H9 (cell line): Measurements from ENCODE around the gene RLBP1. TPM values are rescaled to one million over a fixed set of nuclear protein-coding genes. Genes with fewer than 3 reads are reported as not detected.

Experiments used
- DNase-seq: peaks from one replicate; pipeline ENCODE4 v3.0.0-alpha.2; 2017
- H2AFZ ChIP-seq: one replicate; pipeline ENCODE4 v1.6.1; 2013; ENCODE audit warnings: mild to moderate bottlenecking, low read length, control low read depth, moderate library complexity
- H2AK5ac ChIP-seq: 2 replicates; pipeline ENCODE4 v1.6.1; 2013; ENCODE audit warnings: low read length, control low read depth, mixed read lengths; ENCODE audit not compliant: insufficient read length
- H2BK120ac ChIP-seq: one replicate; pipeline ENCODE4 v1.6.1; 2013; ENCODE audit warnings: low read depth, mild to moderate bottlenecking, low read length, control low read depth, inconsistent platforms; ENCODE audit not compliant: poor library complexity, severe bottlenecking
- H2BK12ac ChIP-seq: 2 replicates; pipeline ENCODE4 v1.6.1; 2013; ENCODE audit warnings: low read length, control low read depth, mixed read lengths, low read depth; ENCODE audit not compliant: insufficient read length
- H2BK15ac ChIP-seq: 2 replicates; pipeline ENCODE4 v1.6.1; 2013; ENCODE audit warnings: low read depth, low read length, control low read depth
- H2BK20ac ChIP-seq: one replicate; pipeline ENCODE4 v1.6.1; 2013; ENCODE audit warnings: low read depth, mild to moderate bottlenecking, low read length, control low read depth, inconsistent platforms; ENCODE audit not compliant: poor library complexity, severe bottlenecking
- H2BK5ac ChIP-seq: 2 replicates; pipeline ENCODE4 v1.6.1; 2013; ENCODE audit warnings: low read length, control low read depth, mixed read lengths; ENCODE audit not compliant: insufficient read length
- H3K14ac ChIP-seq: 2 replicates; pipeline ENCODE4 v1.6.1; 2013; ENCODE audit warnings: low read length, control low read depth; ENCODE audit not compliant: insufficient read depth
- H3K18ac ChIP-seq: 2 replicates; pipeline ENCODE4 v1.6.1; 2013; ENCODE audit warnings: low read depth, mild to moderate bottlenecking, mixed read lengths, low read length, control low read depth; ENCODE audit not compliant: insufficient read length
- H3K23ac ChIP-seq: 2 replicates; pipeline ENCODE4 v1.6.1; 2013; ENCODE audit warnings: low read length, control low read depth, mixed read lengths, low read depth; ENCODE audit not compliant: insufficient read length
- H3K23me2 ChIP-seq: 2 replicates; pipeline ENCODE4 v1.6.1; 2013; ENCODE audit warnings: low read depth, mild to moderate bottlenecking, mixed read lengths, low read length, control low read depth; ENCODE audit not compliant: insufficient read length, poor library complexity, severe bottlenecking
- H3K27ac ChIP-seq: 2 replicates; pipeline ENCODE4 v1.5.1; 2013; ENCODE audit warnings: low read length, control low read depth, mixed read lengths, low read depth; ENCODE audit not compliant: insufficient read length
- H3K27me3 ChIP-seq: 2 replicates; pipeline ENCODE4 v1.6.1; 2013; ENCODE audit warnings: low read length, control low read depth, inconsistent platforms; ENCODE audit not compliant: insufficient read depth
- H3K4ac ChIP-seq: 2 replicates; pipeline ENCODE4 v1.6.1; 2013; ENCODE audit warnings: low read depth, mild to moderate bottlenecking, control low read depth, inconsistent platforms, low read length, moderate library complexity
- H3K4me1 ChIP-seq: 2 replicates; pipeline ENCODE4 v1.6.1; 2013; ENCODE audit warnings: low read length, control low read depth, inconsistent platforms; ENCODE audit not compliant: insufficient read depth
- H3K4me2 ChIP-seq: 2 replicates; pipeline ENCODE4 v1.6.1; 2013; ENCODE audit warnings: low read length, control low read depth, mixed read lengths; ENCODE audit not compliant: insufficient read length, insufficient read depth
- H3K56ac ChIP-seq: 2 replicates; pipeline ENCODE4 v1.6.1; 2013; ENCODE audit warnings: low read depth, mild to moderate bottlenecking, mixed read lengths, low read length, control low read depth; ENCODE audit not compliant: insufficient read length
- H3K79me1 ChIP-seq: 2 replicates; pipeline ENCODE4 v1.6.1; 2013; ENCODE audit warnings: low read depth, mild to moderate bottlenecking, moderate library complexity, low read length, control low read depth, inconsistent platforms; ENCODE audit not compliant: insufficient read depth, poor library complexity, severe bottlenecking
- H3K79me2 ChIP-seq: 2 replicates; pipeline ENCODE4 v1.6.1; 2013; ENCODE audit warnings: low read length, control low read depth, inconsistent platforms; ENCODE audit not compliant: insufficient read depth
- H3K9ac ChIP-seq: 2 replicates; pipeline ENCODE4 v1.6.1; 2013; ENCODE audit warnings: low read length, control low read depth, mixed read lengths; ENCODE audit not compliant: insufficient read length; ENCODE audit errors: extremely low read depth
- H3K9me3 ChIP-seq: one replicate; pipeline ENCODE4 v1.6.1; 2013; ENCODE audit warnings: low read depth, low read length, inconsistent platforms; ENCODE audit not compliant: control insufficient read depth
- H3T11ph ChIP-seq: one replicate; pipeline ENCODE4 v1.6.1; 2013; ENCODE audit warnings: mild to moderate bottlenecking, low read length, control low read depth, inconsistent platforms
- H4K20me1 ChIP-seq: one replicate; pipeline ENCODE4 v1.6.1; 2013; ENCODE audit not compliant: control insufficient read depth, insufficient read length, insufficient read depth
- H4K5ac ChIP-seq: 2 replicates; pipeline ENCODE4 v1.6.1; 2013; ENCODE audit warnings: low read depth, mild to moderate bottlenecking, mixed read lengths, low read length, control low read depth; ENCODE audit not compliant: insufficient read length
- H4K8ac ChIP-seq: replicated peaks from 2 replicates; pipeline ENCODE4 v1.6.1; 2013; ENCODE audit warnings: low read length, control low read depth, mixed read lengths, low read depth; ENCODE audit not compliant: insufficient read length
- H4K91ac ChIP-seq: 2 replicates; pipeline ENCODE4 v1.6.1; 2013; ENCODE audit warnings: low read depth, mild to moderate bottlenecking, moderate library complexity, mixed read lengths, low read length, control low read depth; ENCODE audit not compliant: insufficient read length
- H3K27ac Mint-ChIP-seq, 3 experiments: 2 replicates in 2 of 3; 3 replicates in 1 of 3; pipeline ENCODE4 v1.8.0; 2020 to 2021; ENCODE audit warnings: mixed read lengths in 3 of 3, mild to moderate bottlenecking in 1 of 3, moderate library complexity in 1 of 3
- H3K27me3 Mint-ChIP-seq: 2 replicates; pipeline ENCODE4 v1.8.0; 2021; ENCODE audit warnings: low read depth, mild to moderate bottlenecking, moderate library complexity, mixed read lengths
- H3K36me3 Mint-ChIP-seq, 3 experiments: 2 replicates in 2 of 3; 3 replicates in 1 of 3; pipeline ENCODE4 v1.8.0; 2020 to 2021; ENCODE audit warnings: low read depth in 3 of 3, mixed read lengths in 3 of 3; ENCODE audit not compliant: insufficient read depth in 1 of 3
- H3K4me1 Mint-ChIP-seq, 2 experiments: 2 replicates each; pipeline ENCODE4 v1.8.0; 2020; ENCODE audit warnings: mixed read lengths in 2 of 2
- H3K4me3 Mint-ChIP-seq, 2 experiments: 2 replicates in 1 of 2; 3 replicates in 1 of 2; pipeline ENCODE4 v1.8.0; 2020 to 2021; ENCODE audit warnings: mild to moderate bottlenecking in 2 of 2, mixed read lengths in 2 of 2, moderate library complexity in 1 of 2
- H3K9me3 Mint-ChIP-seq, 2 experiments: 2 replicates in 1 of 2; 3 replicates in 1 of 2; pipeline ENCODE4 v1.8.0; 2020; ENCODE audit warnings: mild to moderate bottlenecking in 2 of 2, mixed read lengths in 2 of 2, moderate library complexity in 1 of 2
- CTCF ChIP-seq: fragments of 200-600 bp; sonication (generic); conservative IDR thresholded peaks from 3 replicates; pipeline ENCODE4 v1.8.0; 2021; ENCODE audit warnings: antibody characterized with exemption, mild to moderate bottlenecking
- WGBS: extraction: QIAGEN DNeasy Blood & Tissue Kit; methylation state at CpG from one replicate; pipeline ENCODE4 v1.1.7; 2013; ENCODE audit warnings: missing lambda C conversion rate, low lambda C conversion rate, mixed read lengths; ENCODE audit not compliant: insufficient read length; ENCODE audit errors: extremely low coverage; 5-methylcytosine and 5-hydroxymethylcytosine counted together
- total RNA-seq: library from RNA; stranded (reverse); gene quantifications from 2 replicates; pipeline ENCODE4 v1.2.1, GENCODE V29; 2021

RLBP1 gene
- total RNA-seq, 1 experiment from 2014 or later, result not detected

- H2BK20ac ChIP-seq, result no peak overlapping the region
- Mint-ChIP-seq H3K27me3 (no peaks in the 10 kb centered on the region; the same call in 1 of the 2 replicates), H3K27ac (no peak overlapping the region), H3K4me1 (peaks cover 10 to 14% of the 10 kb centered on the region in 2 experiments), H3K36me3 (no peaks in the 10 kb centered on the region), H3K4me3 (no peak overlapping the region), H3K9me3 (no peaks in the 10 kb centered on the region)
- no peaks in the 10 kb centered on the region for H3K23me2 ChIP-seq
- no peak overlapping the region for H4K8ac ChIP-seq
- no peaks in the 10 kb centered on the region for H3K79me2 ChIP-seq
- no peak overlapping the region for H3T11ph ChIP-seq
- H2BK5ac ChIP-seq, result no peak overlapping the region
- no peak overlapping the region for H2BK120ac ChIP-seq
- no peak overlapping the region for H4K5ac ChIP-seq
- H4K20me1 ChIP-seq, result no peaks in the 10 kb centered on the region
- no peaks in the 10 kb centered on the region for H3K9me3 ChIP-seq
- no peaks in the 10 kb centered on the region for H3K27me3 ChIP-seq
- no peak overlapping the region for H4K91ac ChIP-seq
- no peak overlapping the region for H3K14ac ChIP-seq
- no peak overlapping the region for H3K18ac ChIP-seq
- H3K27ac ChIP-seq, result no peak overlapping the region
- H3K79me1 ChIP-seq, result no peaks in the 10 kb centered on the region
- H3K4ac ChIP-seq, result no peak overlapping the region
- no peaks in the 10 kb centered on the region for H3K4me1 ChIP-seq
- no peak overlapping the region for H3K9ac ChIP-seq
- H2BK15ac ChIP-seq, result no peak overlapping the region
- no peak overlapping the region for H3K56ac ChIP-seq
- no peak overlapping the region for H3K23ac ChIP-seq
- no CpG with 5 or more reads among the region's 14 CpGs for WGBS
- no peak overlapping the region for H2AFZ ChIP-seq
- peak; percentile 100 for TF ChIP-seq CTCF
- no peak overlapping the region for H2AK5ac ChIP-seq
- H3K4me2 ChIP-seq, result peak overlapping the region; percentile 32
- DNase-seq, result peak; percentile 90
- H2BK12ac ChIP-seq, result no peak overlapping the region
Observed at GRCh38 chr15:89206908-89207331, 14.5 kb downstream of the RLBP1 start.
